Skeletal muscle satellite cell (primary cell): ENCODE data around the gene FADS1.

Experiments
- H3K27me3 ChIP-seq: 2 replicates; pipeline ENCODE4 v1.7.0; 2013; ENCODE audit warnings: low read length; ENCODE audit not compliant: control insufficient read depth, insufficient read depth
- H3K36me3 ChIP-seq: 2 replicates; pipeline ENCODE4 v1.7.0; 2013; ENCODE audit warnings: mild to moderate bottlenecking, control low read depth, low read length; ENCODE audit not compliant: insufficient read depth
- H3K4me1 ChIP-seq: 2 replicates; pipeline ENCODE4 v1.7.0; 2013; ENCODE audit warnings: low read length; ENCODE audit not compliant: control insufficient read depth, insufficient read depth
- H3K4me2 ChIP-seq: 2 replicates; pipeline ENCODE4 v1.7.0; 2013; ENCODE audit warnings: mild to moderate bottlenecking, low read length
- H3K4me3 ChIP-seq: 2 replicates; pipeline ENCODE4 v1.7.0; 2013; ENCODE audit warnings: low read length
- H3K9ac ChIP-seq: 2 replicates; pipeline ENCODE4 v1.7.0; 2013; ENCODE audit warnings: mild to moderate bottlenecking, low read depth, low read length, moderate library complexity
- H3K9me3 ChIP-seq: replicated peaks from 2 replicates; pipeline ENCODE4 v1.7.0; 2013; ENCODE audit warnings: mild to moderate bottlenecking, control low read depth, low read length

The FADS1 gene

GRCh38 chr11:61777234-61778090 is 39.3 kb downstream of the FADS1 start:
- Histone ChIP-seq H3K4me3 (peak overlapping the region; percentile 43), H3K4me2 (peak overlapping the region; percentile 71), H3K9ac (no peak overlapping the region), H3K9me3 (no peaks in the 10 kb centered on the region), H3K27me3 (peaks cover 7% of the 10 kb centered on the region), H3K36me3 (no peaks in the 10 kb centered on the region), H3K4me1 (peaks cover 8% of the 10 kb centered on the region)

GRCh38 chr11:61776561-61777075 is 40.2 kb downstream of the FADS1 start:
- no peaks in the 10 kb centered on the region for H3K36me3 ChIP-seq
- no peaks in the 10 kb centered on the region for H3K9me3 ChIP-seq
- H3K27me3 ChIP-seq = peaks cover 7% of the 10 kb centered on the region

DNA sequence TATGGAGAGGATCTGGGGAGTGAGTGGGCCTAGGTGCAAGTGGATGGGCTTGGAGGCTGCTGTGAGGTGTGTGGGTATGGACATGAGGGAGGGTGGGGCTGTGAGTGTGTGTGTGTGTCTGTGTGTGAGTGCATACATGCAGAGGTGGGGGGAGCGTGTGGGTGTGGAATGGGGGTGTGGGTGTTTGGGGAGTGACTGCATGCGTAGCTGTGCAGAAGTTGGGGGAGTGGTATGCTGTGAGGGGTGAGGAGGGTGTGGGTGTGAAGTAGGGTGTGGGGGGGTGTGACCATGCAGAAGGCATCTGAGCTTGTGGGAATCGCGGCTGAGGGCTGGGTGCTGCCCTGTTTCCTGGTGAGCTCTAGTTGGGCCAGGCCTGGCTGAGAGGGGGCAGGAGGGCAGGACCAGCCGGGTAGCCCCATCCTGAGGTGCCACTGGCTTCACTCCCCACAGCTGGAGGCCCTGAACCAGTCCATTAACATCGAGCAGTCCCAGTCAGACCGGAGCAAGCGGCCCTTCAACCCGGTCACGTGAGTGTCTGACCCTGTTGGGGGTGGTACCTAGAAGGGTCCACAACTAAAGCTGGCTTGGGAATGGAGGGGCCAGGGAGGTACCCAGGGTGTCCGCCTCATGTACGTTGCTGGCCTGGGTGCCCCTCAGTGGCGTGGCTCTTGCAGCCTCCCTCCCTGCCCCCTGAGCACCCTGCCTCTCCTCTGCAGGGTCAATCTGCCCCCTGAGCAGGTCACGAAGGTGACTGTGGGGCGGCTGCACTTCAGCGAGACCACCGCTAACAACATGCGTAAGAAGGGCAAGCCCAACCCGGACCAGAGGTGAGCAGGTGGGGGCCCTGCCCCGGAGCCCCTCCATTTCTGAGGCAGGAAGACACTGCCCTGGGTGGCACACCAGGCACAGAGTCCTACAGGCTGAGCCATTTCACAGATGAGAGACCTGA is 40.9 kb downstream of the FADS1 start:
- no peaks in the 10 kb centered on the region for H3K36me3 ChIP-seq
- H3K27me3 ChIP-seq = peaks cover 7% of the 10 kb centered on the region
- H3K9ac ChIP-seq = no peak overlapping the region
- no peak overlapping the region for H3K4me2 ChIP-seq
- peaks cover 8% of the 10 kb centered on the region for H3K4me1 ChIP-seq
- H3K9me3 ChIP-seq = no peaks in the 10 kb centered on the region
- no peak overlapping the region for H3K4me3 ChIP-seq

More at GRCh38 chr11:61776561-61777075, 40.2 kb downstream of the FADS1 start:
- Histone ChIP-seq H3K4me1 (peaks cover 8% of the 10 kb centered on the region), H3K4me2 (no peak overlapping the region), H3K4me3 (no peak overlapping the region), H3K9ac (no peak overlapping the region)

DNA sequence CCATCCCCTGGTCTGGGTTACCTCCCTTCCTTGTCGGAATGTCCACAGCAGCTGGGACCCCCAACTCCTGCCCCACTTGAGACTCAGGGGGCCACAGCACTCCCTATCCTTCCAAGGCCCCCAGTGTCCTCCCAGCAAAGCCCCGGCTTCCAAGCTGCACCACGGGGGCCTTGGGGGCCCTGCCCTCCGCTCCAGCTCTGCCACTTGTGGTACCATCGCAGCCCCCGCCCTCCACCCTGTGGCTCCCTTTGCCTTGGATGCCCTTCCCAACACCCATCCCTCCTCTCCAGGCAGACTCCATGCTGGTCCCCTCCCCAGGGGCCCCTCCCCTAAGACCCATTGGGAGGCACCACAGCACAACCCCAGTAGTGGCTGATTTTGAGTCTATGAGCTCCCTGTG is 41.7 kb downstream of the FADS1 start:
- Histone ChIP-seq H3K9ac (no peak overlapping the region), H3K27me3 (peaks cover 7% of the 10 kb centered on the region), H3K36me3 (no peaks in the 10 kb centered on the region), H3K4me3 (no peak overlapping the region), H3K4me1 (peaks cover 8% of the 10 kb centered on the region), H3K9me3 (no peaks in the 10 kb centered on the region), H3K4me2 (no peak overlapping the region)

DNA sequence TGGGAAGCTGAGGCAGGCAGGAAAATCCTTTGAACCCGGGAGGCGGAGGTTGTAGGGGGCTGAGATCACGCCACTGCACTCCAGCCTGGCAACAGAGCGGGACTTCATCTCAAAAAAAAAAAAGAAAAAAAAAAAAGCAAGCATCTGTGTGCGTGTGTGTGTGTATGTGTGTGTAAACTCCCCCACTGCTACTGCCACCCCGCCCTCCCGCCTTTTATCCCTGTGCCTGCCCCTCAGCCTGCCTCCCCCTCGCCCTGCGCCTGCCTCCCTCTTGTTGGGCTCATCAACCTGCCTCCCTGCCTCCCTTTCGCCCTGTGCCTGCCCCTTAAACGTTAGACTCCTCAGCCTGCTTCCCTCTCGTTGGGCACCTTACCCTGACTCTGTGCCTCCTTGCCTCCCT is 42.4 kb downstream of the FADS1 start:
- H3K27me3 ChIP-seq = peaks cover 7% of the 10 kb centered on the region
- H3K9me3 ChIP-seq = no peaks in the 10 kb centered on the region
- H3K9ac ChIP-seq = no peak overlapping the region
- H3K36me3 ChIP-seq = no peaks in the 10 kb centered on the region
- H3K4me3 ChIP-seq = no peak overlapping the region
- H3K4me1 ChIP-seq = peaks cover 8% of the 10 kb centered on the region
- no peak overlapping the region for H3K4me2 ChIP-seq

DNA sequence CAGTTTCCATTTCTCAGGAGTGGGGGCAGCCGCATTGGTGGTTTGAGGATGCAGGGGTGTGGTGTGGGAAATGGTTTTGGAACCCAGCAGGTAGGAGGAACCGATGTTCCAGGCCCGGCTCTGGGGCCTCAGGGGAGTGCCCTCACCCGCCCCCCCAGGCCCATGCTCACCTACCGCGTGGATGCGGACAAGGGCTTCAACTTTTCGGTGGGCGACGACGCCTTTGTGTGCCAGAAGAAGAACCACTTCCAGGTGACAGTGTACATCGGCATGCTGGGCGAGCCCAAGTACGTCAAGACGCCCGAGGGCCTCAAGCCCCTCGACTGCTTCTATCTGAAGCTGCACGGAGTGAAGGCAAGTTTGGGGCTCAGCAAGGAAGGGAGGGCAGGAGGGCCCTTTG is 43.0 kb downstream of the FADS1 start:
- Histone ChIP-seq H3K36me3 (no peaks in the 10 kb centered on the region), H3K4me3 (no peak overlapping the region), H3K27me3 (peaks cover 7% of the 10 kb centered on the region), H3K9me3 (no peaks in the 10 kb centered on the region), H3K9ac (no peak overlapping the region), H3K4me1 (peaks cover 8% of the 10 kb centered on the region), H3K4me2 (no peak overlapping the region)

DNA sequence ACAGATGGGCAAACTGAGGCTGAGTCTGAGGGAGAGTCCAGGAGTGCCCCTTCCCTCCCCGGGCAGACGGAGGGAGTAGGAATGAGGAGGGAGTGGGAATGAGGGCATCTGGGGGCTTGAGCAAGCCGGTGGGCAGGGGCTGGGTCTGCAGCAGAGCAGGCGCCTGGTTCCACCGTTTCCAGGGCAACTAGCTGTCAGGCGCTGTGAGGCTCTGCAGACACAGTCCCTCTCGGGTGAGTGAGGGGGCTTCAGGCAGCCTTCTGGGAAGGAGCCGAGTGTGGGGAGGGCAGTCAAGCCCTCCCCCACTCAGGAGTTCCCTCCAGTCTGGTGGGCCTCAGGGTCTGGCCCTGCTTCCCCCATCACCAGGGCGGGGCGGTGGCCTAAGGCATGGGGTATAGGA is 43.4 kb downstream of the FADS1 start:
- Histone ChIP-seq H3K4me2 (no peak overlapping the region), H3K9me3 (no peaks in the 10 kb centered on the region), H3K27me3 (peaks cover 7% of the 10 kb centered on the region), H3K36me3 (no peaks in the 10 kb centered on the region), H3K4me1 (peaks cover 8% of the 10 kb centered on the region), H3K9ac (no peak overlapping the region), H3K4me3 (no peak overlapping the region)

DNA sequence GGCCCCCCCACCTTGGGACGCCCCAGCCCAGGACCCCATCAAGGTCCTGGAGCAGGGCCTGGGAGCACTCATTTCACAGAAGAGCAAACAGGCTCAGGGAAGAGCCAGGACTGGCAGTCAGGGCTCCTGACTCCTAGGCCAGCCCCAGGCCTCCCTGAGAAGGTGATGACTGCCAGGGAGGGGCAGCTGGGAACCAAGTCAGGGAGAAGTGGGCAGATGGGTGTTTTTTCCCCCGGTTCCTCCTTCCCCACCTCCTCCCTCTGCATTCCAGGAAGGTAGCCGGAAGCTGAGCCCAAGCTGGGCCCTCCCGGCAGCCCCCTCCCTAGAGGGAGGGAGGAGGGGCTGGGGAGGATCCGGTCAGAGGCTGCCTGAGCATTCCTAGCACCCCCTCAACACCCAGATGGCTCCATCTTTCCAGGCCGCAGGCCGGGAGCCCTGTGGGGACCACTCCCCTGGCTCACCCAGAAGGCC is 44.8 kb downstream of the FADS1 start:
- no peak overlapping the region for H3K9ac ChIP-seq
- no peak overlapping the region for H3K4me3 ChIP-seq
- H3K9me3 ChIP-seq = no peaks in the 10 kb centered on the region

GRCh38 chr11:61771195-61771894 is 45.5 kb downstream of the FADS1 start:
- no peaks in the 10 kb centered on the region for H3K27me3 ChIP-seq
- no peak overlapping the region for H3K9ac ChIP-seq

More for the DNA sequence above, 44.8 kb downstream of the FADS1 start:
- no peaks in the 10 kb centered on the region for H3K36me3 ChIP-seq
- H3K27me3 ChIP-seq = no peaks in the 10 kb centered on the region
- no peak overlapping the region for H3K4me2 ChIP-seq
- H3K4me1 ChIP-seq = peaks cover under 1% of the 10 kb centered on the region

DNA sequence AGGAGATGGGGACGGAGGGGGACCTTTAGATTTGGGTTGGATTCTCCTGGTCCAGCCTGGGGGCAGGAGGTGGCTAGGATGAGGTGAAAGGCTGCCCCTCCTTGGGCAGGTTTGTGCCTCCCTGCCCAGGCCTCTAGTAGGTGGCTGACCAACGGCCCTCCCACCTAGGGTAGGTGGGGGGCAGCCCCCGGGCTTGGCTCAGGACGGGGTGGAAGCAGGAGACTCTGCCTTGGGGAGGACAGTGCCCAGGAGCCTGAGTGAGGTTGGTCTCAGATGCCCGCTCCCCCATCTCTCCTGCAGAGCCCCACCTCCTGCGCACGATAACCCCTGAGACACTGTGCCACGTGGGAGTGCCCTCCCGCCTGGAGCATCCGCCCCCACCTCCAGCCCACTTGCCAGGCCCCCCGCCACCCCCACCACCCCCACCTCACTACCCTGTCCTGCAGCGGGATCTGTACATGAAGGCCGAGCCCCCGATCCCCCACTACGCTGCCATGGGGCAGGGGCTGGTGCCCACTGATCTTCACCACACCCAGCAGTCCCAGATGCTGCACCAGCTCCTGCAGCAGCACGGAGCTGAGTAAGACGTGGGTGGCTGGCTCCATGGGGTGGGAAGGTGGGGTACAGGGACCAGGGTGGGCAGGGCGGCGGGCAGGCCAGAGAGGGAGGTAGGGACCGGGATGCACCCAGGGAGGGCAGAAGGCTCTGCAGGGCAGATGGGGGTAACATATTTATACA is 46.7 kb downstream of the FADS1 start:
- H3K9ac ChIP-seq = no peak overlapping the region

More at GRCh38 chr11:61771195-61771894, 45.5 kb downstream of the FADS1 start:
- Histone ChIP-seq H3K9me3 (no peaks in the 10 kb centered on the region), H3K4me2 (no peak overlapping the region), H3K36me3 (no peaks in the 10 kb centered on the region), H3K4me3 (no peak overlapping the region), H3K4me1 (no peaks in the 10 kb centered on the region)

More for the DNA sequence above, 46.7 kb downstream of the FADS1 start:
- no peak overlapping the region for H3K4me3 ChIP-seq
- no peak overlapping the region for H3K4me2 ChIP-seq
- H3K4me1 ChIP-seq = no peaks in the 10 kb centered on the region
- H3K27me3 ChIP-seq = no peaks in the 10 kb centered on the region
- H3K36me3 ChIP-seq = no peaks in the 10 kb centered on the region
- H3K9me3 ChIP-seq = no peaks in the 10 kb centered on the region
